Right atrium auricular region (tissue), 2 donors: ENCODE results near the gene DPM2. TPM values are rescaled to one million over a fixed set of nuclear protein-coding genes. Genes with fewer than 3 reads are reported as not detected.

Experiments used
- DNase-seq: peaks from one replicate; pipeline ENCODE4 v3.0.0-alpha.2; 2019; ENCODE audit warnings: low spot score
- H3K27ac ChIP-seq, 2 donors: fragments of 200-600 bp; sonication (generic); 1 replicate in 1 of 2; 2 replicates in 1 of 2; pipeline ENCODE4 v1.5.1; 2016 to 2019
- H3K27me3 ChIP-seq, 2 donors: fragments of 200-600 bp; sonication (generic); one replicate each; pipeline versions ENCODE4 v1.5.1 to v1.6.0; 2017 to 2019
- H3K36me3 ChIP-seq: fragments of 200-600 bp; sonication (generic); one replicate; pipeline ENCODE4 v1.5.1; 2016
- H3K4me1 ChIP-seq, 2 donors: fragments of 200-600 bp; sonication (generic); one replicate each; pipeline versions ENCODE4 v1.5.1 to v1.6.0; 2017 to 2019
- H3K4me3 ChIP-seq, 2 donors: fragments of 200-600 bp; sonication (generic); 1 replicate in 1 of 2; 2 replicates in 1 of 2; pipeline ENCODE4 v1.5.1; 2017 to 2019; ENCODE audit warnings: mild to moderate bottlenecking in 1 of 2, moderate library complexity in 1 of 2
- H3K9me3 ChIP-seq, 2 donors: fragments of 200-600 bp; sonication (generic); one replicate each; pipeline ENCODE4 v1.5.1; 2019
- CTCF ChIP-seq, 2 donors: fragments of 200-600 bp; sonication (generic); IDR thresholded peaks; one replicate each; pipeline ENCODE4 v1.5.1; 2019; ENCODE audit warnings: antibody characterized with exemption in 2 of 2
- total RNA-seq, 2 donors: library from RNA; depleted of rRNA; stranded (reverse); fragments of >200 nt; gene quantifications; one replicate each; pipeline ENCODE4 v1.1.0, GENCODE V29; 2016

Gene DPM2
- total RNA-seq, 2 donors from 2014 or later: 4.7 to 11.4 TPM

GRCh38 chr9:127981559-127982121 is 44.0 kb upstream of the DPM2 start:
- TF ChIP-seq CTCF (IDR thresholded peaks at IDR 0.05): no peak
- no peak for DNase-seq
- no peaks in the 10 kb centered on the region for H3K36me3 ChIP-seq
- peak overlapping the region; percentile 28 to 75 for H3K4me3 ChIP-seq
- no peaks in the 10 kb centered on the region for H3K9me3 ChIP-seq
- H3K27me3 ChIP-seq: no peaks in the 10 kb centered on the region
- peaks cover 0 to 45% of the 10 kb centered on the region in 2 donors for H3K4me1 ChIP-seq
- H3K27ac ChIP-seq: peak overlapping the region; percentile 92 to 93

GRCh38 chr9:127980706-127981558 is 43.3 kb upstream of the DPM2 start, which contains the start of gene EEIG1:
TSS of gene EEIG1 (minus strand) at chr9:127980989. CDS start at chr9:127980137, 852 bp downstream.
- H3K4me1 ChIP-seq: peaks cover 0 to 52% of the 10 kb centered on the region in 2 donors

GRCh38 chr9:127980060-127980705 is 42.5 kb upstream of the DPM2 start:
- no peaks in the 10 kb centered on the region for H3K9me3 ChIP-seq
- no peak for TF ChIP-seq CTCF (IDR thresholded peaks at IDR 0.05)
- H3K4me3 ChIP-seq: peak overlapping the region; percentile 75 to 86
- H3K27me3 ChIP-seq: no peaks in the 10 kb centered on the region
- H3K36me3 ChIP-seq: no peaks in the 10 kb centered on the region
- peak overlapping the region; percentile 87 to 91 for H3K27ac ChIP-seq
- peaks cover 0 to 60% of the 10 kb centered on the region in 2 donors for H3K4me1 ChIP-seq
- no peak for DNase-seq

More at GRCh38 chr9:127980706-127981558, 43.3 kb upstream of the DPM2 start, which contains the start of gene EEIG1:
- Histone ChIP-seq H3K36me3 (no peaks in the 10 kb centered on the region), H3K27ac (peak within 1 kb of the TSS; percentile 92 to 93), H3K27me3 (no peaks in the 10 kb centered on the region), H3K9me3 (no peaks in the 10 kb centered on the region), H3K4me3 (peak within 1 kb of the TSS; percentile 75 to 86)
- DNase-seq: peak; percentile 90
- no peak for TF ChIP-seq CTCF (IDR thresholded peaks at IDR 0.05)

- Histone ChIP-seq H3K9me3 (no peaks in the 10 kb centered on the region), H3K4me3 (peak overlapping the region; percentile 75 to 86), H3K27ac (peak overlapping the region; percentile 87 to 91), H3K36me3 (no peaks in the 10 kb centered on the region), H3K27me3 (no peaks in the 10 kb centered on the region), H3K4me1 (peaks cover 0 to 67% of the 10 kb centered on the region in 2 donors)
- DNase-seq: peak; percentile 83
- TF ChIP-seq CTCF (IDR thresholded peaks at IDR 0.05): no peak
Measured at GRCh38 chr9:127979333-127980059, 41.8 kb upstream of the DPM2 start.

- Histone ChIP-seq H3K4me1 (peaks cover 0 to 72% of the 10 kb centered on the region in 2 donors), H3K9me3 (no peaks in the 10 kb centered on the region), H3K27me3 (no peaks in the 10 kb centered on the region), H3K4me3 (peak overlapping the region; percentile 75 to 86), H3K36me3 (no peaks in the 10 kb centered on the region), H3K27ac (peak overlapping the region; percentile 87 to 91)
- DNase-seq: no peak
- no peak for TF ChIP-seq CTCF (IDR thresholded peaks at IDR 0.05)
Measured at GRCh38 chr9:127979015-127979332, 41.3 kb upstream of the DPM2 start.
